GM20000 (cell line): Measurements from ENCODE around the gene MYL6B.

ENCODE experiments used
- DNase-seq: peaks from one replicate; pipeline ENCODE4 v3.0.0; 2012; ENCODE audit warnings: low spot score
- TF ChIP-seq, protein P1 (sequence below): IDR thresholded peaks from 2 replicates; pipeline ENCODE4 v1.5.1; 2012; ENCODE audit warnings: mild to moderate bottlenecking, control low read depth; ENCODE audit errors: extremely low read depth, missing control alignments

The MYL6B gene

DNA sequence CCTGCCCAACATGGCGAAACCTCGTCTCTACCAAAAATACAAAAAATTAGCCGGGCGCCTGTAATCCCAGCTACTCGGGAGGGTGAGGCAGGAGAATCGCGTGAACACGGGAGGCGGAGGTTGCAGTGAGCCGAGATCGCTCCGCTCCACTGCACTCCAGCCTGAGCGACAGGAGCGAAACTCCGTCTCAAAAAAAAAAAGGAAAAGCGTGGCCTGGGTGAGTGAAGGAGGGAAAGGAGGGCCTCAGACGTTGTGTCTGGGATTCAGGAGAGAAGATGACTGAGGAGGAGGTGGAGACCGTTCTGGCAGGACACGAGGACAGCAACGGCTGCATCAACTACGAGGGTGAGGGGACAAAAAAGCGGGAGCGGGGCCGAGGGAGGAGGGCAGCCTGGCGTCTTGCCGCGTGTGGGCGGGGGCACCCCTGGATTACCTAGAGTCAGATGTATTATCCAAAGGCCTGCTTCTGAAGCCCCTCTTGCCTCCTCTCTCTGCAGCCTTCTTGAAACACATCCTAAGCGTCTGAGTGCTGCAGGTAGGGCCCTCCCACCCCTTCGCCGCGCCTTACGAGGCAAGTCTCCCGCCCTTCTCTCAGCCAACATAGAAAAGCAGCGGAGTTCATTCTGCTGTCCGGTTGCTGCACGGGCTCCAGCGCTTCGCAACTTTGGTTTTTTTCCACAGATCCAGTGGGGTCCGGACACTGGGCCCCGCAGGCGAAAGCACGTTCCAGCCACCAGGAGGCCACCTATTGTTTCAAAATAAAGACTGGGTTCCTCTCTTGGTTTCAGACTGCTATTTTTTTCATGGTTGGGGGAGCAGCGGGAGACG is 5.0 kb downstream of the MYL6B start:
- TF ChIP-seq, protein P1, sequence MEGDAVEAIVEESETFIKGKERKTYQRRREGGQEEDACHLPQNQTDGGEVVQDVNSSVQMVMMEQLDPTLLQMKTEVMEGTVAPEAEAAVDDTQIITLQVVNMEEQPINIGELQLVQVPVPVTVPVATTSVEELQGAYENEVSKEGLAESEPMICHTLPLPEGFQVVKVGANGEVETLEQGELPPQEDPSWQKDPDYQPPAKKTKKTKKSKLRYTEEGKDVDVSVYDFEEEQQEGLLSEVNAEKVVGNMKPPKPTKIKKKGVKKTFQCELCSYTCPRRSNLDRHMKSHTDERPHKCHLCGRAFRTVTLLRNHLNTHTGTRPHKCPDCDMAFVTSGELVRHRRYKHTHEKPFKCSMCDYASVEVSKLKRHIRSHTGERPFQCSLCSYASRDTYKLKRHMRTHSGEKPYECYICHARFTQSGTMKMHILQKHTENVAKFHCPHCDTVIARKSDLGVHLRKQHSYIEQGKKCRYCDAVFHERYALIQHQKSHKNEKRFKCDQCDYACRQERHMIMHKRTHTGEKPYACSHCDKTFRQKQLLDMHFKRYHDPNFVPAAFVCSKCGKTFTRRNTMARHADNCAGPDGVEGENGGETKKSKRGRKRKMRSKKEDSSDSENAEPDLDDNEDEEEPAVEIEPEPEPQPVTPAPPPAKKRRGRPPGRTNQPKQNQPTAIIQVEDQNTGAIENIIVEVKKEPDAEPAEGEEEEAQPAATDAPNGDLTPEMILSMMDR: peak; percentile 26
- peak; percentile 75 for DNase-seq

DNA sequence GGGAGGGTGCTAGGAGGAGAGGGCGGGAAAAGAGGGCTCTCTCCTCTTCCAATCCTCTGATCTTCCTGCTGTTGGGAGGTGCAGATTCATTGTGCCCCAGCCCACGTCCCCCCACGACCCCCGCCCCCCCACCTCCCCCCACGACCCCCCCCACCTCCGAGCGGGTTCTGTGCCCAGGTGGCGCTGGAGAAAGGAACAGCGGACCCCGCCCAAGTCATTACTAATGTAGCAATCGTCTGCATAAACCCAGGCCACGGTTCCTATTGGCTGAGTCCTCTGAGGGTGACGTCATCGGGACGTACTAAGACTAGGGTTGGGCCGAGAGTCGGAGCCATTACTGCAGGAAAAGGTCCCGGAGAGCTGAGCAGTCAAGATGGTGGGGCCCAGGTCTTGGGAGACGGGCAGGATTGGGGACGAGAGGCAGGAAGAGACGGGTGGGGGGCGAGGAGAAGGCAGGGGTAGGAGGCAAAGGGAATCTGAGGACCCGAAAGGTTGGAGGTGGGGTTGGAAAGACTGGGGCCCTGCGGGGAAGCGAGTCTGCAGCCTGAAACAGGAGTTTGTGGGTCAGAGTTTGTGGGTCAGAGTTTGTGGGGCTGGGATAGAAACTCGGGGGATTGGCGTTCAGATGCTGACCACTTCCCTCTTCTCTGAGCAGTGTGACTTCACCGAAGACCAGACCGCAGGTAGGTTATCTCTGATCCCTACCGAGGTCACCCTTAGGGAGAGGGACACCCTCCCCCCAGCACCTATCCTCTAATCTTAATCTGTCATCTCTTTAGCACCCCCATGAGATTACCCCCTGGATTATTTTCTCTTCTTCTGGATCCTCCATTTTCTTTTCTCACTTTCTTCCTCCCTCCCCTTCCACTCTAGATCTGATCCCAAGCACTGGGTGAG is 5.9 kb downstream of the MYL6B start, which contains the start of gene MYL6:
Gene MYL6, plus strand, starts transcription at position 331 of the 897 bp plus-strand sequence. Its CDS starts 43 bp downstream, at position 374.
- peak; percentile 91 for DNase-seq
- TF ChIP-seq, protein P1: no peak

DNA sequence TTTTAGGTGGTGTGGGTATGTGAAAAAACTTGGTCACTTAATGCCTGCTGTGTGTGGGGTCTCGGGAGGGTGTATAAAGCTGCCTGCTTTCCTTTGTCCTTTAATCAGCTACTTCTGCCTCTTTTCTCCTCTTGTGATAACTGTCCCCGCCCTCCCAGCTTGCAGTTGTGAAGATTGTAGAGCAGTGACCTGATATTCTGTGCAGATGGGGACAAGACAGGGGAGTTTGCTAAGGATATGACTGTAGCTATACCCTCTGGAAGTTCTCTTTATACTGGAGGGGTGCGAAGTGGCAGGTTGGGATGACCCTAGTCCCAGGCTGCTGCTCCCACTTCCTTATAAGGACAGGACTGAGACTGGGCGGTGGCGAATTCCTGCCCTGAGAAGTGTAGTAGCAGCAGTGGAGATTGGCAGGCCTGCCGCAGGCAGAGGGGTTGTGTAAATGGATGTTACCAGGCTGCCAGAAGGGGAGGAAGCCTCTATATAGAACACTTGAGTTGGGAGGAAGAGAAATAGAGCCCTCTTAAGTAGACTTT is 6.6 kb downstream of the MYL6B start:
- TF ChIP-seq, protein P1: no peak
- peak; percentile 34 for DNase-seq

DNA sequence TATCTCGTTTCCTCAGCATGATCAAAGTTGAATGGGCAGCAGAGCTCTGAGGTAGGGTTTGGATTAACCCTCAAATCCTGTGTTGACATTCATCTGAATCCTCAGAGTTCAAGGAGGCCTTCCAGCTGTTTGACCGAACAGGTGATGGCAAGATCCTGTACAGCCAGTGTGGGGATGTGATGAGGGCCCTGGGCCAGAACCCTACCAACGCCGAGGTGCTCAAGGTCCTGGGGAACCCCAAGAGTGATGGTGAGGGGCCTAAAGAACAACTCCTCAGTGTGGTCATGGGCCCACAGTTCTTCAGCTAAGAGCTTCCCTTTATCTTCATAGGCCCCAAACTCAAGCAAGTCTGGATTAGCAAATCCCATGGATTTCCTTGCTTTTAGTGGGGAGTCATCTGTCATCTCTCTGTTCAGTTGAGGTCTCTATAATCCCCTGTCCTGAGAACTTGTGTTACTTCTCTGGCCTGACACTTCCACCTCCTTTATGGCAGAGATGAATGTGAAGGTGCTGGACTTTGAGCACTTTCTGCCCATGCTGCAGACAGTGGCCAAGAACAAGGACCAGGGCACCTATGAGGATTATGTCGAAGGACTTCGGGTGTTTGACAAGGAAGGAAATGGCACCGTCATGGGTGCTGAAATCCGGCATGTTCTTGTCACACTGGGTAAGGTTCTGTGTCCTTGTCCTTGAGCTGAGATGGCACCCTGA is 7.2 kb downstream of the MYL6B start:
- TF ChIP-seq, protein P1: no peak
- DNase-seq: no peak

DNA sequence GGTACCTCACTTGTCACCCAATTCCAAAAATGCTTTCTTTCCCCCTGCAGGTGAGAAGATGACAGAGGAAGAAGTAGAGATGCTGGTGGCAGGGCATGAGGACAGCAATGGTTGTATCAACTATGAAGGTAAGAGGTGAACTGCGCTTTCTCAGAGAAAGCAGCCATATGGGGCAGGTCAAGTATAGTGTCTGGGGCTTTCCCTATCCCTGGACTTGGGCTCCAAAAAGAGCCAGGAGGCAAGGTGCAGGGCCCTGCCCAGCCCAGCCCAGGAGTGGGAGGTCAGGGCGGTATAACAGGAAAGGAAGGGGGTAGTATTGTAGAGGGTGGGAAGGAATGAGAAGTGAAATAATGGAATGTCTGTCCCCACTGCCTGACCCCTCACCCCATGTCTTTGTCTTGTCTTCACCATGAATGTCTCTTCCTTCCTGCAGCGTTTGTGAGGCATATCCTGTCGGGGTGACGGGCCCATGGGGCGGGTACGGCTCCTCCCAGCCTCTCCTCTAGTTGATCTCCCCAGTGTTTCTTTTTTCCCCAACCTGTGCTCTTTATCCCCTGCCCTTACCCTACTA is 7.9 kb downstream of the MYL6B start:
- peak; percentile 51 for DNase-seq
- TF ChIP-seq, protein P1: no peak

DNA sequence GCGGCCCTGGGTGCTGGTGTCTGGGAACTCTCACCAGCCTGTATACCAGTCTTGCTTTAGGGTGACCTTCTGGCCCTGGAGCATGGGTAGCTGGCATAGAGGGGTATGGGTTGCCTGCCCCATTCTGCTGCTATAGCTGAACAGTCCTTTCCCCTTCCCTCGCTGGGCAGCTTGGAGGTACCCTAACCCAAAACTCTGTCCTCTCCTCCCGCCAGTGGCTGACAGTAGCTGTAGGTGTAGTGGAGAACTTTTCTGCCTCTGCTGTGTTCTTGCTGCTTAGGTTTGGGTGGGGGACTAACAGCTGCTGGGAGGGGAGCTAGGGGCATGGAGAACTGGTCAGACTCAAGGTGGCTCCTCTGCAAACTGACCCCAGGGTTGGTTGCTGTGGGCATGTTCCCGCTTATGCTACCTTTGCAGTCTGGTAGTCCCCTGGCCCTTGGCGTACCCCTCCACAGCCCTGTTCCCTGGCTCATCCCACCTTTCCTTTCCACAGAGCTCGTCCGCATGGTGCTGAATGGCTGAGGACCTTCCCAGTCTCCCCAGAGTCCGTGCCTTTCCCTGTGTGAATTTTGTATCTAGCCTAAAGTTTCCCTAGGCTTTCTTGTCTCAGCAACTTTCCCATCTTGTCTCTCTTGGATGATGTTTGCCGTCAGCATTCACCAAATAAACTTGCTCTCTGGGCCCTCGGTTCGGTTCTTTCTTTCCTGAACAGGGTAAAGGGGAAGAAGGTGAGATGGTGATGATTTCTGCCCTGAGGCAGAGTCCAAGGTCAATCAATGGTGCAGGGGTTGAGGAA is 8.7 kb downstream of the MYL6B start:
- no peak for DNase-seq
- TF ChIP-seq, protein P1: no peak
